GM23338 (cell line): ENCODE measurements around the gene GNB2. TPM values are rescaled to one million over a fixed set of nuclear protein-coding genes. Genes with fewer than 3 reads are reported as not detected.

Experiments used
- ATAC-seq: fragments of 200-7000 bp; cut with Tn5 transposase; 3 replicates; pipeline ENCODE4 v1.9.1; 2020
- DNase-seq: peaks from one replicate; pipeline ENCODE4 v3.0.0-alpha.2; 2015; ENCODE audit warnings: low spot score
- H2AFZ ChIP-seq: fragments of 200-600 bp; sonication (generic); 2 replicates; pipeline ENCODE4 v1.8.0; 2016; ENCODE audit warnings: antibody characterized with exemption, mild to moderate bottlenecking, moderate library complexity
- H3F3A ChIP-seq: fragments of 200-600 bp; sonication (generic); replicated peaks from 2 replicates; pipeline ENCODE4 v1.8.0; 2017; ENCODE audit warnings: antibody characterized with exemption, mixed run types, low read depth
- H3K27ac ChIP-seq: fragments of 200-600 bp; sonication (generic); 2 replicates; pipeline ENCODE4 v1.6.1; 2016; ENCODE audit warnings: low read depth
- H3K27me3 ChIP-seq: fragments of 200-600 bp; sonication (generic); 2 replicates; pipeline ENCODE4 v1.8.0; 2016; ENCODE audit warnings: mild to moderate bottlenecking, mixed run types, moderate library complexity; ENCODE audit not compliant: insufficient read depth
- H3K36me3 ChIP-seq: fragments of 200-600 bp; sonication (generic); 2 replicates; pipeline ENCODE4 v1.8.0; 2016; ENCODE audit warnings: mild to moderate bottlenecking; ENCODE audit not compliant: insufficient read depth
- H3K4me1 ChIP-seq: fragments of 200-600 bp; sonication (generic); 2 replicates; pipeline ENCODE4 v1.8.0; 2016; ENCODE audit warnings: mild to moderate bottlenecking, moderate library complexity; ENCODE audit not compliant: insufficient read depth
- H3K4me2 ChIP-seq: fragments of 200-600 bp; sonication (generic); 2 replicates; pipeline ENCODE4 v1.7.1; 2017; ENCODE audit warnings: mixed run types
- H3K4me3 ChIP-seq: fragments of 200-600 bp; sonication (generic); 2 replicates; pipeline ENCODE4 v1.6.1; 2016; ENCODE audit warnings: mixed run types
- H3K79me2 ChIP-seq: fragments of 200-600 bp; sonication (generic); replicated peaks from 2 replicates; pipeline ENCODE4 v1.8.0; 2017; ENCODE audit warnings: mild to moderate bottlenecking; ENCODE audit not compliant: insufficient read depth
- H3K9me2 ChIP-seq: fragments of 200-600 bp; sonication (generic); 2 replicates; pipeline ENCODE4 v1.8.0; 2017; ENCODE audit not compliant: insufficient read depth
- H4K20me1 ChIP-seq: fragments of 200-600 bp; sonication (generic); replicated peaks from 2 replicates; pipeline ENCODE4 v1.8.0; 2017; ENCODE audit warnings: mild to moderate bottlenecking; ENCODE audit not compliant: insufficient read depth
- H3K27ac Mint-ChIP-seq: 2 replicates; pipeline ENCODE4 v1.8.0; 2020; ENCODE audit warnings: inconsistent platforms, mild to moderate bottlenecking, moderate library complexity, mixed read lengths
- H3K27me3 Mint-ChIP-seq: 3 replicates; pipeline ENCODE4 v1.8.0; 2022; ENCODE audit warnings: low read depth, mild to moderate bottlenecking, moderate library complexity, mixed read lengths, inconsistent platforms; ENCODE audit not compliant: insufficient read depth, poor library complexity
- H3K36me3 Mint-ChIP-seq: 3 replicates; pipeline ENCODE4 v1.8.0; 2021; ENCODE audit warnings: low read depth, mild to moderate bottlenecking, inconsistent platforms, moderate library complexity, mixed read lengths
- H3K4me1 Mint-ChIP-seq: 3 replicates; pipeline ENCODE4 v1.8.0; 2020; ENCODE audit warnings: mild to moderate bottlenecking, inconsistent platforms, mixed read lengths
- H3K4me3 Mint-ChIP-seq: 3 replicates; pipeline ENCODE4 v1.8.0; 2021; ENCODE audit warnings: moderate library complexity, mild to moderate bottlenecking, inconsistent platforms, mixed read lengths
- H3K9me3 Mint-ChIP-seq: 3 replicates; pipeline ENCODE4 v1.8.0; 2020; ENCODE audit warnings: moderate library complexity, mild to moderate bottlenecking, inconsistent platforms, mixed read lengths
- CTCF ChIP-seq, 2 experiments: fragments of 200-600 bp in 1 of 2; sonication (generic) in 1 of 2; conservative IDR thresholded peaks; 2 replicates each; pipeline versions ENCODE4 v1.5.1 to v1.6.1; 2016 to 2017; ENCODE audit warnings: antibody characterized with exemption in 2 of 2, low read depth in 2 of 2, mild to moderate bottlenecking in 2 of 2, moderate library complexity in 1 of 2
- JUNB ChIP-seq: IDR thresholded peaks from one replicate; pipeline ENCODE4 v1.6.1; 2016; ENCODE audit warnings: antibody characterized with exemption; ENCODE audit not compliant: unreplicated experiment
- NANOG ChIP-seq: IDR thresholded peaks from 2 replicates; pipeline ENCODE4 v1.6.1; 2016; ENCODE audit warnings: antibody characterized with exemption, borderline replicate concordance
- REST ChIP-seq: IDR thresholded peaks from one replicate; pipeline ENCODE4 v1.6.1; 2018; ENCODE audit warnings: antibody characterized with exemption; ENCODE audit not compliant: unreplicated experiment
- ZNF331 ChIP-seq: fragments of 250-450 bp; sonication (Bioruptor Pico); IDR thresholded peaks from 2 replicates; pipeline ENCODE4 v1.5.0; 2020; ENCODE audit warnings: low read depth, mild to moderate bottlenecking, moderate library complexity
- polyA plus RNA-seq: library from polyadenylated mRNA; unstranded; fragments of >200 nt; fragmentation: Nextera tagmentation; extraction: Ambion mirVana; gene quantifications from 2 replicates; pipeline ENCODE4 v1.2.1, GENCODE V29; 2016
- total RNA-seq: library from RNA; depleted of rRNA; stranded (reverse); fragments of >200 nt; shearing (Covaris generic); gene quantifications from 2 replicates; pipeline ENCODE4 v1.2.3, GENCODE V29; 2014
- TF ChIP-seq, protein P1 (sequence below): fragments of 250-450 bp; sonication (Bioruptor Pico); IDR thresholded peaks from 2 replicates; pipeline ENCODE4 v1.5.0; 2020; ENCODE audit warnings: mild to moderate bottlenecking, moderate library complexity
- TF ChIP-seq, protein P2 (sequence below): IDR thresholded peaks from 2 replicates; pipeline ENCODE4 v1.6.1; 2016; ENCODE audit warnings: antibody characterized with exemption

Gene GNB2
- total and polyA plus RNA-seq, 2 experiments from 2014 or later, result 112 to 153 TPM

GRCh38 chr7:100676501-100677306 lies 3.2 kb downstream of the GNB2 start (continued):
- TF ChIP-seq, protein P1, sequence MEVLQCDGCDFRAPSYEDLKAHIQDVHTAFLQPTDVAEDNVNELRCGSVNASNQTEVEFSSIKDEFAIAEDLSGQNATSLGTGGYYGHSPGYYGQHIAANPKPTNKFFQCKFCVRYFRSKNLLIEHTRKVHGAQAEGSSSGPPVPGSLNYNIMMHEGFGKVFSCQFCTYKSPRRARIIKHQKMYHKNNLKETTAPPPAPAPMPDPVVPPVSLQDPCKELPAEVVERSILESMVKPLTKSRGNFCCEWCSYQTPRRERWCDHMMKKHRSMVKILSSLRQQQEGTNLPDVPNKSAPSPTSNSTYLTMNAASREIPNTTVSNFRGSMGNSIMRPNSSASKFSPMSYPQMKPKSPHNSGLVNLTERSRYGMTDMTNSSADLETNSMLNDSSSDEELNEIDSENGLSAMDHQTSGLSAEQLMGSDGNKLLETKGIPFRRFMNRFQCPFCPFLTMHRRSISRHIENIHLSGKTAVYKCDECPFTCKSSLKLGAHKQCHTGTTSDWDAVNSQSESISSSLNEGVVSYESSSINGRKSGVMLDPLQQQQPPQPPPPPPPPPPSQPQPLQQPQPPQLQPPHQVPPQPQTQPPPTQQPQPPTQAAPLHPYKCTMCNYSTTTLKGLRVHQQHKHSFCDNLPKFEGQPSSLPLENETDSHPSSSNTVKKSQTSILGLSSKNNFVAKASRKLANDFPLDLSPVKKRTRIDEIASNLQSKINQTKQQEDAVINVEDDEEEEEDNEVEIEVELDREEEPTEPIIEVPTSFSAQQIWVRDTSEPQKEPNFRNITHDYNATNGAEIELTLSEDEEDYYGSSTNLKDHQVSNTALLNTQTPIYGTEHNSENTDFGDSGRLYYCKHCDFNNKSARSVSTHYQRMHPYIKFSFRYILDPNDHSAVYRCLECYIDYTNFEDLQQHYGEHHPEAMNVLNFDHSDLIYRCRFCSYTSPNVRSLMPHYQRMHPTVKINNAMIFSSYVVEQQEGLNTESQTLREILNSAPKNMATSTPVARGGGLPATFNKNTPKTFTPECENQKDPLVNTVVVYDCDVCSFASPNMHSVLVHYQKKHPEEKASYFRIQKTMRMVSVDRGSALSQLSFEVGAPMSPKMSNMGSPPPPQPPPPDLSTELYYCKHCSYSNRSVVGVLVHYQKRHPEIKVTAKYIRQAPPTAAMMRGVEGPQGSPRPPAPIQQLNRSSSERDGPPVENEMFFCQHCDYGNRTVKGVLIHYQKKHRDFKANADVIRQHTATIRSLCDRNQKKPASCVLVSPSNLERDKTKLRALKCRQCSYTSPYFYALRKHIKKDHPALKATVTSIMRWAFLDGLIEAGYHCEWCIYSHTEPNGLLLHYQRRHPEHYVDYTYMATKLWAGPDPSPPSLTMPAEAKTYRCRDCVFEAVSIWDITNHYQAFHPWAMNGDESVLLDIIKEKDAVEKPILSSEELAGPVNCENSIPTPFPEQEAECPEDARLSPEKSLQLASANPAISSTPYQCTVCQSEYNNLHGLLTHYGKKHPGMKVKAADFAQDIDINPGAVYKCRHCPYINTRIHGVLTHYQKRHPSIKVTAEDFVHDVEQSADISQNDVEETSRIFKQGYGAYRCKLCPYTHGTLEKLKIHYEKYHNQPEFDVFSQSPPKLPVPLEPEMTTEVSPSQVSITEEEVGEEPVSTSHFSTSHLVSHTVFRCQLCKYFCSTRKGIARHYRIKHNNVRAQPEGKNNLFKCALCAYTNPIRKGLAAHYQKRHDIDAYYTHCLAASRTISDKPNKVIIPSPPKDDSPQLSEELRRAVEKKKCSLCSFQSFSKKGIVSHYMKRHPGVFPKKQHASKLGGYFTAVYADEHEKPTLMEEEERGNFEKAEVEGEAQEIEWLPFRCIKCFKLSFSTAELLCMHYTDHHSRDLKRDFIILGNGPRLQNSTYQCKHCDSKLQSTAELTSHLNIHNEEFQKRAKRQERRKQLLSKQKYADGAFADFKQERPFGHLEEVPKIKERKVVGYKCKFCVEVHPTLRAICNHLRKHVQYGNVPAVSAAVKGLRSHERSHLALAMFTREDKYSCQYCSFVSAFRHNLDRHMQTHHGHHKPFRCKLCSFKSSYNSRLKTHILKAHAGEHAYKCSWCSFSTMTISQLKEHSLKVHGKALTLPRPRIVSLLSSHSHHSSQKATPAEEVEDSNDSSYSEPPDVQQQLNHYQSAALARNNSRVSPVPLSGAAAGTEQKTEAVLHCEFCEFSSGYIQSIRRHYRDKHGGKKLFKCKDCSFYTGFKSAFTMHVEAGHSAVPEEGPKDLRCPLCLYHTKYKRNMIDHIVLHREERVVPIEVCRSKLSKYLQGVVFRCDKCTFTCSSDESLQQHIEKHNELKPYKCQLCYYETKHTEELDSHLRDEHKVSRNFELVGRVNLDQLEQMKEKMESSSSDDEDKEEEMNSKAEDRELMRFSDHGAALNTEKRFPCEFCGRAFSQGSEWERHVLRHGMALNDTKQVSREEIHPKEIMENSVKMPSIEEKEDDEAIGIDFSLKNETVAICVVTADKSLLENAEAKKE (CRISPR knock-in tag), result no peak
- TF ChIP-seq, protein P2, sequence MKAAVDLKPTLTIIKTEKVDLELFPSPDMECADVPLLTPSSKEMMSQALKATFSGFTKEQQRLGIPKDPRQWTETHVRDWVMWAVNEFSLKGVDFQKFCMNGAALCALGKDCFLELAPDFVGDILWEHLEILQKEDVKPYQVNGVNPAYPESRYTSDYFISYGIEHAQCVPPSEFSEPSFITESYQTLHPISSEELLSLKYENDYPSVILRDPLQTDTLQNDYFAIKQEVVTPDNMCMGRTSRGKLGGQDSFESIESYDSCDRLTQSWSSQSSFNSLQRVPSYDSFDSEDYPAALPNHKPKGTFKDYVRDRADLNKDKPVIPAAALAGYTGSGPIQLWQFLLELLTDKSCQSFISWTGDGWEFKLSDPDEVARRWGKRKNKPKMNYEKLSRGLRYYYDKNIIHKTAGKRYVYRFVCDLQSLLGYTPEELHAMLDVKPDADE, result no peak

DNA sequence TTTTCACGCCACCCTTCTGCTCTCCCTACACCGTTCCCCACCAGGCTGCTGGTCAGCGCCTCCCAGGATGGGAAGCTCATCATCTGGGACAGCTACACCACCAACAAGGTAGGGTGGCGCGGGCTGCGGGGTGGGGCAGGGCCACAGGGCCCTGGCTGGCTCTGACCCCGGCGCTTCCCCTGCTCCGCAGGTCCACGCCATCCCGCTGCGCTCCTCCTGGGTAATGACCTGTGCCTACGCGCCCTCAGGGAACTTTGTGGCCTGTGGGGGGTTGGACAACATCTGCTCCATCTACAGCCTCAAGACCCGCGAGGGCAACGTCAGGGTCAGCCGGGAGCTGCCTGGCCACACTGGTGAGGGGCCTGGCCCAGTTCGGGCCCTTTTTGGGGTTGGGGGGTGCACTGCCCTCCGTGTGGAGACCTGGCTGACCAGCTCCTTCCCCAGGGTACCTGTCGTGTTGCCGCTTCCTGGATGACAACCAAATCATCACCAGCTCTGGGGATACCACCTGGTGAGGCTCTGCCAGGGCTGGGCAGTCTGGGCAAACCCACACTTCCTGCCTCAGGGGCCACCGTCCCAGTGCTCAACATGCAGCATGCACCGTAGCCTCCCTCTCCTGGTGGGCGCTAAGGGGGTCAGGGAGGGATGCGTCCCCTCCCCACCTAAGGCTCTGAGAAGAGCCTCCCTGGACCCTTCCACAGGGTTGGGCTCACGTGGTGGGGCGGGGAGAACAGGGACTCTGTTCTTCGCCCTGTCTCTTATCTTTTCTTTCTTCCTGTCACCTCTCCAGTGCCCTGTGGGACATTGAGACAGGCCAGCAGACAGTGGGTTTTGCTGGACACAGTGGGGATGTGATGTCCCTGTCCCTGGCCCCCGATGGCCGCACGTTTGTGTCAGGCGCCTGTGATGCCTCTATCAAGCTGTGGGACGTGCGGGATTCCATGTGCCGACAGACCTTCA lies 4.0 kb downstream of the GNB2 start:
- no peak overlapping the region for H3K27ac Mint-ChIP-seq
- H3K36me3 ChIP-seq, result no peaks in the 10 kb centered on the region
- H3K4me2 ChIP-seq, result no peak overlapping the region
- TF ChIP-seq CTCF (conservative IDR thresholded peaks at IDR 0.05; ENCODE audit: low read depth in 2 of 2), result no peak
- no peak for TF ChIP-seq ZNF331 (CRISPR knock-in tag)
- TF ChIP-seq, protein P2, result no peak
- TF ChIP-seq JUNB, result no peak
- no peak for TF ChIP-seq REST
- TF ChIP-seq NANOG, result no peak

More for the DNA sequence above, 4.0 kb downstream of the GNB2 start:
- Histone ChIP-seq H3K4me3 (no peak overlapping the region), H3K27me3 (peaks cover 4% of the 10 kb centered on the region), H3K9me2 (no peaks in the 10 kb centered on the region), H3K4me1 (peaks cover 11% of the 10 kb centered on the region), H2AFZ (no peak overlapping the region), H3F3A (peaks cover 37% of the 10 kb centered on the region), H3K27ac (peak overlapping the region; percentile 39; the same call in 1 of the 2 replicates), H3K79me2 (no peaks in the 10 kb centered on the region), H4K20me1 (no peaks in the 10 kb centered on the region; the same call in 1 of the 2 replicates)
- H3K27me3 Mint-ChIP-seq, result peaks cover 26% of the 10 kb centered on the region
- ATAC-seq (no peak), DNase-seq (no peak)
- H3K9me3 Mint-ChIP-seq, result no peaks in the 10 kb centered on the region
- peaks cover 11% of the 10 kb centered on the region for H3K4me1 Mint-ChIP-seq
- peaks cover 42% of the 10 kb centered on the region for H3K36me3 Mint-ChIP-seq
- peak overlapping the region; percentile 54 for H3K4me3 Mint-ChIP-seq
